Measurements from ENCODE around the gene OSCAR. TPM values are rescaled to one million over a fixed set of nuclear protein-coding genes. Genes with fewer than 3 reads are reported as not detected.

Gene OSCAR
- total and polyA plus RNA-seq, 2 of the 13 experiments (the other 11 are each of a cell fraction or from before 2014, with no cell fraction given): 1.9 TPM; not detected in 1

DNA sequence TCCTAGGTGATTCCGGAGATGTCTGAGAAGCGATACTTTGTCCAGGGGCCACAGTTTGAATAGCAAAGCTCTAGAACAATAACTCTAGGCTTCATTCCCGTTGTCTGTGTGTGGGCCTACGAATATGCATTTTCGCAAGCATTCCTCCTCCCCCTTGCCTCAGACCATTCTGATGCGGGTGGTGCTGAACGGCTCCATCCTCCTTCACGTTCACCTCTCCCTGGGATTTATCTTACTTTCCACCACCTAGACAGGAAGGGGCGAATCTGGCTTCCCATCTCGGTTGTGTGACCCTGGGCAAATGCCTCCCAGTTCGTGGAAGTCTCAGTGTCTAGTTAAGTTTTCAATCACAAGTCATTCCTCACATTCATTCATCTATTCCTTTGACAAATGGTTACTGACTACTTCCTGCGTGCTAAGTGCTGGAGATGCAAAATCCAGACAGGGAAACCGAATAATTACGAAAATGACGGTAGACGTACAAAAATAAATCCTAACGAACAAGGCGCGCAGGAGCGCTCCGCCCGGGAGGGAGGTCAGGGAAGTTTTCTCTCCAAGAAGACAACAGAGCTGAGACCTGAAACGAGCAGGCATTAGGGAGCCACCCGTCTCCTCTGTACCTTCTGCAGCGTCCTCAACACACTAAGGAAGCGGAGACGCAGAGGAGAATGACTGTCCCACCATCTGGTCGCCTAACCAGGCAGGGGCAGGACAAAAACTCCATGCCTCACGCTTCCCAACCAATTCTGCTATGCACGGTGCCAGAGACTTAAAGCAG, 35.7 kb upstream of the OSCAR start (continued):
- TF ChIP-seq ATM (IDR thresholded peaks at IDR 0.05; ENCODE audit: borderline replicate concordance) (no peak), ZNF558 (CRISPR knock-in tag; IDR thresholded peaks at IDR 0.05; ENCODE audit: borderline replicate concordance) (no peak), ZBTB21 (CRISPR knock-in tag; IDR thresholded peaks at IDR 0.05) (no peak), HNF4G (IDR thresholded peaks at IDR 0.05; ENCODE audit: borderline replicate concordance, low read depth, low read length) (no peak), HNF4G (CRISPR knock-in tag; IDR thresholded peaks at IDR 0.05; ENCODE audit: borderline replicate concordance, low read depth) (no peak), ZBTB7A (CRISPR knock-in tag; IDR thresholded peaks at IDR 0.05) (no peak), ZNF652 (CRISPR knock-in tag; IDR thresholded peaks at IDR 0.05; ENCODE audit: borderline replicate concordance, low read depth) (no peak), PRPF4 (IDR thresholded peaks at IDR 0.05; ENCODE audit: low read depth, low read length, poor library complexity, severe bottlenecking) (no peak), NR2F2 (IDR thresholded peaks at IDR 0.05; ENCODE audit: borderline replicate concordance, low read depth) (no peak), ZNF350 (CRISPR knock-in tag; IDR thresholded peaks at IDR 0.05; ENCODE audit: borderline replicate concordance, low read depth) (peak; percentile 43; the same call in 1 of the 2 replicates), ZFX (CRISPR knock-in tag; IDR thresholded peaks at IDR 0.05; ENCODE audit: low read depth) (no peak), YEATS4 (CRISPR knock-in tag; IDR thresholded peaks at IDR 0.05; ENCODE audit: borderline replicate concordance) (no peak; the same call in 1 of the 2 replicates), CBX2 (IDR thresholded peaks at IDR 0.05; ENCODE audit: low read depth, low read length) (no peak), CBX2 (CRISPR knock-in tag; IDR thresholded peaks at IDR 0.05; ENCODE audit: low read depth) (no peak), KLF11 (CRISPR knock-in tag; IDR thresholded peaks at IDR 0.05) (0 out of 2 replicates have a peak, but pooled peaks have one; percentile 18), ZNF430 (CRISPR knock-in tag; IDR thresholded peaks at IDR 0.05) (peak; percentile 31; the same call in 1 of the 2 replicates), KLF13 (CRISPR knock-in tag; IDR thresholded peaks at IDR 0.05) (no peak), RAD21 (CRISPR knock-in tag; IDR thresholded peaks at IDR 0.05) (no peak), ZNF343 (CRISPR knock-in tag; IDR thresholded peaks at IDR 0.05) (no peak), ZNF607 (CRISPR knock-in tag; IDR thresholded peaks at IDR 0.05; ENCODE audit: borderline replicate concordance) (no peak), PHB2 (IDR thresholded peaks at IDR 0.05; ENCODE audit: partially characterized antibody) (no peak), GTF2F1 (IDR thresholded peaks at IDR 0.05; ENCODE audit: low read length) (no peak)
- TF ChIP-seq, protein P1, sequence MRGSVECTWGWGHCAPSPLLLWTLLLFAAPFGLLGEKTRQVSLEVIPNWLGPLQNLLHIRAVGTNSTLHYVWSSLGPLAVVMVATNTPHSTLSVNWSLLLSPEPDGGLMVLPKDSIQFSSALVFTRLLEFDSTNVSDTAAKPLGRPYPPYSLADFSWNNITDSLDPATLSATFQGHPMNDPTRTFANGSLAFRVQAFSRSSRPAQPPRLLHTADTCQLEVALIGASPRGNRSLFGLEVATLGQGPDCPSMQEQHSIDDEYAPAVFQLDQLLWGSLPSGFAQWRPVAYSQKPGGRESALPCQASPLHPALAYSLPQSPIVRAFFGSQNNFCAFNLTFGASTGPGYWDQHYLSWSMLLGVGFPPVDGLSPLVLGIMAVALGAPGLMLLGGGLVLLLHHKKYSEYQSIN (CRISPR knock-in tag; IDR thresholded peaks at IDR 0.05; ENCODE audit: borderline replicate concordance): no peak
- TF ChIP-seq, protein P2, sequence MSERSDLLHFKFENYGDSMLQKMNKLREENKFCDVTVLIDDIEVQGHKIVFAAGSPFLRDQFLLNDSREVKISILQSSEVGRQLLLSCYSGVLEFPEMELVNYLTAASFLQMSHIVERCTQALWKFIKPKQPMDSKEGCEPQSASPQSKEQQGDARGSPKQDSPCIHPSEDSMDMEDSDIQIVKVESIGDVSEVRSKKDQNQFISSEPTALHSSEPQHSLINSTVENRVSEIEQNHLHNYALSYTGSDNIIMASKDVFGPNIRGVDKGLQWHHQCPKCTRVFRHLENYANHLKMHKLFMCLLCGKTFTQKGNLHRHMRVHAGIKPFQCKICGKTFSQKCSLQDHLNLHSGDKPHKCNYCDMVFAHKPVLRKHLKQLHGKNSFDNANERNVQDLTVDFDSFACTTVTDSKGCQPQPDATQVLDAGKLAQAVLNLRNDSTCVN (CRISPR knock-in tag; IDR thresholded peaks at IDR 0.05; ENCODE audit: borderline replicate concordance): no peak
- TF ChIP-seq, protein P3, sequence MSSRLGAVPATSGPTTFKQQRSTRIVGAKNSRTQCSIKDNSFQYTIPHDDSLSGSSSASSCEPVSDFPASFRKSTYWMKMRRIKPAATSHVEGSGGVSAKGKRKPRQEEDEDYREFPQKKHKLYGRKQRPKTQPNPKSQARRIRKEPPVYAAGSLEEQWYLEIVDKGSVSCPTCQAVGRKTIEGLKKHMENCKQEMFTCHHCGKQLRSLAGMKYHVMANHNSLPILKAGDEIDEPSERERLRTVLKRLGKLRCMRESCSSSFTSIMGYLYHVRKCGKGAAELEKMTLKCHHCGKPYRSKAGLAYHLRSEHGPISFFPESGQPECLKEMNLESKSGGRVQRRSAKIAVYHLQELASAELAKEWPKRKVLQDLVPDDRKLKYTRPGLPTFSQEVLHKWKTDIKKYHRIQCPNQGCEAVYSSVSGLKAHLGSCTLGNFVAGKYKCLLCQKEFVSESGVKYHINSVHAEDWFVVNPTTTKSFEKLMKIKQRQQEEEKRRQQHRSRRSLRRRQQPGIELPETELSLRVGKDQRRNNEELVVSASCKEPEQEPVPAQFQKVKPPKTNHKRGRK (CRISPR knock-in tag; IDR thresholded peaks at IDR 0.05): 0 out of 2 replicates have a peak, but pooled peaks have one; percentile 61
- TF ChIP-seq, protein P4, sequence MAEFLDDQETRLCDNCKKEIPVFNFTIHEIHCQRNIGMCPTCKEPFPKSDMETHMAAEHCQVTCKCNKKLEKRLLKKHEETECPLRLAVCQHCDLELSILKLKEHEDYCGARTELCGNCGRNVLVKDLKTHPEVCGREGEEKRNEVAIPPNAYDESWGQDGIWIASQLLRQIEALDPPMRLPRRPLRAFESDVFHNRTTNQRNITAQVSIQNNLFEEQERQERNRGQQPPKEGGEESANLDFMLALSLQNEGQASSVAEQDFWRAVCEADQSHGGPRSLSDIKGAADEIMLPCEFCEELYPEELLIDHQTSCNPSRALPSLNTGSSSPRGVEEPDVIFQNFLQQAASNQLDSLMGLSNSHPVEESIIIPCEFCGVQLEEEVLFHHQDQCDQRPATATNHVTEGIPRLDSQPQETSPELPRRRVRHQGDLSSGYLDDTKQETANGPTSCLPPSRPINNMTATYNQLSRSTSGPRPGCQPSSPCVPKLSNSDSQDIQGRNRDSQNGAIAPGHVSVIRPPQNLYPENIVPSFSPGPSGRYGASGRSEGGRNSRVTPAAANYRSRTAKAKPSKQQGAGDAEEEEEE (CRISPR knock-in tag; IDR thresholded peaks at IDR 0.05; ENCODE audit: borderline replicate concordance): no peak
